GM19351 (cell line): ENCODE results near the gene KHK.

Experiments
- ATAC-seq: cut with Tn5 transposase; IDR thresholded peaks from one replicate; pipeline ENCODE4 v1.9.1; 2021; ENCODE audit warnings: mild to moderate bottlenecking, moderate library complexity; ENCODE audit not compliant: unreplicated experiment

Gene KHK

DNA sequence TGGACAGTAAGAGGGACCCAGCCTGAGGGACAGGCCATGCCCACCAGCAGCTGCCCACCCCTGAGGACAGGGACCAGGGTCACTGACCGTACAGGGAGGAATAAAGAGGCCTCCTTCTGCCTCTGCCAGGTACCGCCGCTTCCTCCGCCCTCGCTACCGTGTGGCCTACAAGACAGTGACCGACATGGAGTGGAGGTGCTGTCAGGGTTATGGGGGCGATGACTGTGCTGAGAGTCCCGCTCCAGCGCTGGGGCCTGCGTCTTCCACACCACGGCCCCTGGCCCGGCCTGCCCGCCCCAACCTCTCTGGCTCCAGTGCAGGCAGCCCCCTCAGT, 6.0 kb upstream of the KHK start:
- no peak for ATAC-seq

DNA sequence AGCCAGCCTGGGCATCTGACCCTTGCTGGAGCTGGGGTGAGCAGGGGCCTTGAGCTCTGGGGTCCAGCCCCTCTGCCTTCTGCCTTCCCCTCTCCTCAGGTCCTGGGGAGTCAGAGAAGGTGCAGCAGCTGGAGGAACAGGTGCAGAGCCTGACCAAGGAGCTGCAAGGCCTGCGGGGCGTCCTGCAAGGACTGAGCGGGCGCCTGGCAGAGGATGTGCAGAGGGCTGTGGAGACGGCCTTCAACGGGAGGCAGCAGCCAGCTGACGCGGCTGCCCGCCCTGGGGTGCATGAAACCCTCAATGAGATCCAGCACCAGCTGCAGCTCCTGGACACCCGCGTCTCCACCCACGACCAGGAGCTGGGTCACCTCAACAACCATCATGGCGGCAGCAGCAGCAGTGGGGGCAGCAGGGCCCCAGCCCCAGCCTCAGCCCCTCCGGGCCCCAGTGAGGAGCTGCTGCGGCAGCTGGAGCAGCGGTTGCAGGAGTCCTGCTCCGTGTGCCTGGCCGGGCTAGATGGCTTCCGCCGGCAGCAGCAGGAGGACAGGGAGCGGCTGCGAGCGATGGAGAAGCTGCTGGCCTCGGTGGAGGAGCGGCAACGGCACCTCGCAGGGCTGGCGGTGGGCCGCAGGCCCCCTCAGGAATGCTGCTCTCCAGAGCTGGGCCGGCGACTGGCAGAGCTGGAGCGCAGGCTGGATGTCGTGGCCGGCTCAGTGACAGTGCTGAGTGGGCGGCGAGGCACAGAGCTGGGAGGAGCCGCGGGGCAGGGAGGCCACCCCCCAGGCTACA, 4.4 kb upstream of the KHK start:
- no peak for ATAC-seq

DNA sequence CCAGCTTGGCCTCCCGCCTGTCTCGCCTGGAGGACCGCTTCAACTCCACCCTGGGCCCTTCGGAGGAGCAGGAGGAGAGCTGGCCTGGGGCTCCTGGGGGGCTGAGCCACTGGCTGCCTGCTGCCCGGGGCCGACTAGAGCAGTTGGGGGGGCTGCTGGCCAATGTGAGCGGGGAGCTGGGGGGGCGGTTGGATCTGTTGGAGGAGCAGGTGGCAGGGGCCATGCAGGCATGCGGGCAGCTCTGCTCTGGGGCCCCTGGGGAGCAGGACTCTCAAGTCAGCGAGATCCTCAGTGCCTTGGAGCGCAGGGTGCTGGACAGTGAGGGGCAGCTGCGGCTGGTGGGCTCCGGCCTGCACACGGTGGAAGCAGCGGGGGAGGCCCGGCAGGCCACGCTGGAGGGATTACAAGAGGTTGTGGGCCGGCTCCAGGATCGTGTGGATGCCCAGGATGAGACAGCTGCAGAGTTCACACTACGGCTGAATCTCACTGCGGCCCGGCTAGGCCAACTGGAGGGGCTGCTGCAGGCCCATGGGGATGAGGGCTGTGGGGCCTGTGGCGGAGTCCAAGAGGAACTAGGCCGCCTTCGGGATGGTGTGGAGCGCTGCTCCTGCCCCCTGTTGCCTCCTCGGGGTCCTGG, 3.7 kb upstream of the KHK start:
- ATAC-seq = no peak

DNA sequence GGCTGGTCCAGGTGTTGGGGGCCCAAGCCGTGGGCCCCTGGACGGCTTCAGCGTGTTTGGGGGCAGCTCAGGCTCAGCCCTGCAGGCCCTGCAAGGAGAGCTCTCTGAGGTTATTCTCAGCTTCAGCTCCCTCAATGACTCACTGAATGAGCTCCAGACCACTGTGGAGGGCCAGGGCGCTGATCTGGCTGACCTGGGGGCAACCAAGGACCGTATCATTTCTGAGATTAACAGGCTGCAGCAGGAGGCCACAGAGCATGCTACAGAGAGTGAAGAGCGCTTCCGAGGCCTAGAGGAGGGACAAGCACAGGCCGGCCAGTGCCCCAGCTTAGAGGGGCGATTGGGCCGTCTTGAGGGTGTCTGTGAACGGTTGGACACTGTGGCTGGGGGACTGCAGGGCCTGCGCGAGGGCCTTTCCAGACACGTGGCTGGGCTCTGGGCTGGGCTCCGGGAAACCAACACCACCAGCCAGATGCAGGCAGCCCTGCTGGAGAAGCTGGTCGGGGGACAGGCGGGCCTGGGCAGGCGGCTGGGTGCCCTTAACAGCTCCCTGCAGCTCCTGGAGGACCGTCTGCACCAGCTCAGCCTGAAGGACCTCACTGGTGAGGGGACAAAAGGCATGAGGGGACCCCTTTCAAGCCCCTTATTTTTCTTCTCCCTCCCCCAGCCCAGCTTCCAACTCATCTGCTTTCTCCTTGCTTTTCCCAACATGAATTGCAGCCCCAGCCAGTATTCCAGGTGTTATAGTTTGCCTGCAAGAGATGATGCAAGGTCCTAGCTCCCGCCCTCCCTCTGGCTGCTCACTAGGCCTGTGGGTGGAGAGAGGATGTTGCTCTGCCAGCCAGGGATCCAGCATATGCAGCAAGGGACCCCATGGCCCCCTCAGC, 2.9 kb upstream of the KHK start:
- no peak for ATAC-seq

DNA sequence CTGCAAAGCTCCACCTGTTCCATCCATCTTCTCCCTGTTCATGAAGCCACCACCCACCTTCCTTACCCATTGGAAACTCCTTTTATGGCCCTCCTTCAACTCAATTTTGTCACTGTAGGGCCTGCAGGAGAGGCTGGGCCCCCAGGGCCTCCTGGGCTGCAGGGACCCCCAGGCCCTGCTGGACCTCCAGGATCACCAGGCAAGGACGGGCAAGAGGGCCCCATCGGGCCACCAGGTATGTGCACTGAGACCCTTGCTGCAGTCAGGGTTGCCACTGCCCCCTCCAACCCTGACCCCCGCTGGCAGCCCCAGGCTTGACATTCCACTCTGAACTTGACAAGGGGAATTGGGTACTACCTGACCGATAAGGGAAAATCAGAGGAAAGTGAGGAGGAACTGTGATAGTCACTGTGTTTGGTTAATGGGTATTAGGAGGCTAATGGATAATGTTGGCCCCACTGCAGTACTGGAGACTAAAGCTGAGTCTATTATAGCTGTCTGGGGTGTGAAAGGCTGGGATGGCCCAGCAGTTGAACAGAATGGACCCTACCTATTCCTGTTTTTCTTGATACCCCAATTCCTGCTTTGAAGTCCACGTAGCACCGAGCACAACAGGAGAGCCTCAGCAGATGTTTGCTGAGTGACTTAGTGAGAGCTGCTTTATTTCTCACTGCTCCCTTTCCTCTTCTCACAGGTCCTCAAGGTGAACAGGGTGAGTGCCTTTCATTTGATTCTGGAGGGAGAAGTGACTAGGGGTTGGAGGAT, 2.1 kb upstream of the KHK start:
- ATAC-seq = no peak

DNA sequence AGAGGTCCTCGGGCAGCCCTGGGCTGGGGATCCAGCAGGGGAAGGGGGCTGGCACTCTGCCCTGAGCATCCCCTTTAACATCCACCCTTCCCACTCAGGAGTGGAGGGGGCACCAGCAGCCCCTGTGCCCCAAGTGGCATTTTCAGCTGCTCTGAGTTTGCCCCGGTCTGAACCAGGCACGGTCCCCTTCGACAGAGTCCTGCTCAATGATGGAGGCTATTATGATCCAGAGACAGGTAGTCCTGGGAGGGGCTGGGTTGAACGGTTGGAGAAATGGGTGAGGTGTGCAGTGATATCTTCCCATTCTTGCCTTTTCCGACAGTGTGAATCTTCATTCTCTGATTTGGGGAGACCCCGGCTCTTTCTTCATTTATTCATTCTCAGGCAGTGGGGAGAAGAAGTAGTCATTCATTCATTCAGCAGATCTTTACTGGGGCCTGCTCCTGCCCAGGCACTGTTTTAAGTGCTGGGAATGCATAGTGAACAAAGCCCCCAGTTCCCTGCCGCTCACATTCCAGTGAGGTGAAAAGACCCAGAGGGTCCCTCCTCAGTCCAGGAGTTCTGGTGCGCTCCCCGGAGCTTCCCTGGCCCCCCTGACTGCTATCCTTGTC, 1.4 kb upstream of the KHK start:
- ATAC-seq = no peak

DNA sequence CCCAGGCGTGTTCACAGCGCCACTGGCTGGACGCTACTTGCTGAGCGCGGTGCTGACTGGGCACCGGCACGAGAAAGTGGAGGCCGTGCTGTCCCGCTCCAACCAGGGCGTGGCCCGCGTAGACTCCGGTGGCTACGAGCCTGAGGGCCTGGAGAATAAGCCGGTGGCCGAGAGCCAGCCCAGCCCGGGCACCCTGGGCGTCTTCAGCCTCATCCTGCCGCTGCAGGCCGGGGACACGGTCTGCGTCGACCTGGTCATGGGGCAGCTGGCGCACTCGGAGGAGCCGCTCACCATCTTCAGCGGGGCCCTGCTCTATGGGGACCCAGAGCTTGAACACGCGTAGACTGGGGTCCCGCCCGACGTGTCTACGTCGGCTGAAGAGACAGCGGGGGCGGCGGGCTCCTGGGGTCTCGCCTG, 891 bp upstream of the KHK start:
- ATAC-seq = peak; percentile 10

DNA sequence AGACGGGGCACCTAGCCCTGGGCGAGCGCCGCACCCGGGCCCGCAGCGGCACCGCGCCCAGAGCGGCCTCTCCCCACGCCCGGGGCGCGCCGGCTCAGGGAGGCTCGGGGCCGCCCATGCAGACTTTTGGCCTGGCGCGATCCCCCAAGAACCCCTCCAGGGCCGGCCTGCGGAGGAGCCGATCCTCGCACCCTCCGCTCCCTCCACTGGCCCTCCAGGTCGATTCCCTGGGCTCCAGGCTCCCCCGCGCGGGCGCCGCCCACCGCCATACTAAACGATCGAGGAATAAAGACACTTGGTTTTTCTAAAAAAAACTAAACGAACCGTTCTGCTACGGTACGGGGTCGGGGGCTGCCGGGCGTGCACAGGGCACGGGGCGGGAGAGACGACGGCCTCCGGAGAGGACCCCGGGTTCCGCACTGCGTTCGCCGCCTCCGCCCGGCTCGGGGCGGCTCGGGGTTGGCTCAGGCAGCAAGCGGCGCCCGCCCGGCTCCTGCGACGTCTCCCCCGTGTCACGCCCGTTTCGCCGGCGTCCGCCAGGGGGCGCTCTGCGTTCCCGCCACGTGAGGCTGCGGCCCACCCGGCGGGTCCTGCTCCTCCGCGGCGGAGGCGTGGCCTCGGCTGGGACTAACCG, 365 bp upstream of the KHK start:
- ATAC-seq = peak; percentile 83

DNA sequence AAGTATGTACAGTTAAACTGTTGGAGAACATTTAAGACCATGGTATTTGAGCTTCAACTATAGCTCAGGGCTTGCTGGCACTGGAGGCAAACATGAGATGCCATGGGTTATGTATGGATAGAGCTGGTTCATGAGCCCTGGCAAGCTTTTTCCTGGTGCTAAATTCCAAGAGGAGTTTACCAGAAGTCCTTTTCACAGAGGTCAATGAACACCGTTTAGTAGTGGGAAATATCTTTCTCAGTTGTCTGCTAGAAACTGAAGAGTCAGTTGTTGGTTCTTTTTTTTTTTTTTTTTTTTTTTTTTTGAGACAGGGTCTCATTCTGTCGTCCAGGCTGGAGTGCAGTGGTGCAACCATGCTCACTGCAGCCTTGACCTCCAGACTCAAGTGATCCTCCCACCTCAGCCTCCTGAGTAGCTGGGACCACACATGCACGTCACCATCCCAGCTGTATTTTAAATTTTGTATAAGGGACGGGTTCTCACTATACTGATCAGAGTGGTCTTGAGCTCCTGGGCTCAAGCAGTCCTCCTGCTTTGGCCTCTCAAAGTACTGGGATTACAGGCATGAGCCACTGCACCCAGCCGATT, 1.3 kb downstream of the KHK start:
- ATAC-seq = no peak

DNA sequence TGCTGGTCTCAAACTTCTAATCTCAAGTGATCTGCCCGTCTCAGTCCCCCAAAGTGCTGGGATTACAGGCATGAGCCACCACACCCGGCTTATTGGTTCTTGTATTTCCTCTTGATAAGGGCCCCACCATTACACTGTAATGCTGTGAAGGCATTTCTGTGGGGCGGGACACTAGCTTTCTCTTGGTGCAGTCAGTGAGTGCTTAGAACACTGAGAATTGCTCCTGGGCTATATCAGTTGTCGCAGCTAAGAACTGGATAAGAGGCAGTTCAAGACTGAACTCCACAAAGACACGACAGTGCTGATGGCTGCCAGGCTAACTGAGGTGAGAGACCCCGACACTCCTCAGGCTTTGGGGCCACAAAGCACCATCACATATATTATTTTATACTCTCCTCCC, 2.1 kb downstream of the KHK start:
- no peak for ATAC-seq

DNA sequence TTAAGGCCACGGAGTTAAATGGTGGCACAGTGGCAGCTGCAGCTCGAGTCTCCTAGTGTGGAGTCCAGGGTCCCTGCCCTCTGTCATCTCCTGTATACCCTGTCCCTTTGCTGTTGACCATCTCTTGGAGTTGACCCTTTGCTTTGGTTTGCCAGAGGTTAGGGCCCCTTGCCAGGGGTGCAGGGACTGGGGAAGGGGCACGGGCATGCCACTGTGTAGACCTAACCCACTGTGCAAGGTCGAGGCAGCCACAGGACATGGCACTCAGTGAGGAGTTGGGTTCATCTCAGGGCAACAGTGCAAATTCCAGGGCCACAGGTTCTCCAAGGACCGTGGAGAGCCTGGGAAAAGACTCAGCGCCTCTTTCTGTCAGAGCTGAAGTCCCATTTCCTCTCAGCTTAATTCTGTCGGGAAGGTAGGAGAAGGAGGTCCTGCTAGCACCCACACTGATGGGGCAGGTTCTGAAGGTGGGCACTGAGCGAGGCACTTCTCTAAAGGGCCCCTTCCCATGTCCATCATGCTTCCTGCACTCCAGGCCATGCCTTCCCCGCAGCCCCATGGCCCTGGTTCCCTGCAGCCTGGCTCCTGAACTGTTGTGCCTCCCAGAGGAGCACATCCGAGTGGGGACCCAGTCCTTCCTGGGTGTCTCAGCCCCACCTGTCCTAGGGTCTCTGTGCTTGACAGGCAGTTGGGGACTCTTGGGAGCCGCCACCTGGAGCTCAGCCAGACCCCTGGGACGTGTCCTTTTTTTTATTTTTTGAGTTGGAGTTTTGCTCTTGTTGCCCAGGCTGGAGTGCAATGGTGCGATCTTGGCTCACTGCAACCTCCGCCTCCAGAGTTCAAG, 2.8 kb downstream of the KHK start:
- ATAC-seq = no peak

DNA sequence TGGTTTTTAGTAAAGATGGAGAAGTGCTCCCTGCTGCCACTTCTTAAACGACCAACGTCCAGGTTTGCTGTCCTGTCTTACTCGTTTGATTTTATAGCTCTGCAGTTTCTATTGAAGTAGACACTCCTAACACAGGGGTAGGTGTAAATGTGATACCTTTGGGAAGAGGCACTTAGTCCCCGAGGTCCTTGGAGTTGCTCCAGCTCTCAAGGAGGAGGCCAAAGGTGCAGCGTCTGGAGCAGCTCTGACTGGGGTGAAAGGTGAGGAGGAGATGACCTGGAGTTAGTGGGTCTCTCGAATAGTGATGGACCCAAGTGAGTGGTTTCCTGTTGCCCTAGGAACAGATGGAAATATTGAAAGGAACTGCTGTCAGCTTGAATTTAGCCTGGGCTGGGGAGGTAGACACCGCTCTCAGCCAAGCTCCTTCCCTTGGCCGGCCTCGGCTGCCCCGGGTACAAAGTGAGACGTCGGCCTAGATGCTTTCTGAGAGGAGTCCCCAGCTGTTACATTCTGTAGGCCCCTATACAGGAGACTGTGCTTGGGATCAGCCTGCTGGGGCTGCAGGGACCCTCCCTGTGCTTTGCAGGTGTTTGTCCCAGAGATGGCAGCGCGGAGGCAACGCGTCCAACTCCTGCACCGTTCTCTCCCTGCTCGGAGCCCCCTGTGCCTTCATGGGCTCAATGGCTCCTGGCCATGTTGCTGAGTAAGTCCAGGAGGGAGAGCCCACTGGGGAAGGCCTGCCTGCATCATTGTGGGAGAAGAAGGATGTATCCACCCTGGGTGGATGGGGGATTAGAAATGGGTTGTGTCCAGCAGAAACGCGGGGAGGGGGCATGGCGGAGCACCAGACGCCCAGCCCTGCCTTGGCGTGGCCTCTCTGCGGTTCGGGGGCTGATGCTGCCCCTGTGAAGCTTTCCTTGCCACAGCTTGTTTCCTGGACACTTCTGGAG, 5.4 kb downstream of the KHK start:
- no peak for ATAC-seq

DNA sequence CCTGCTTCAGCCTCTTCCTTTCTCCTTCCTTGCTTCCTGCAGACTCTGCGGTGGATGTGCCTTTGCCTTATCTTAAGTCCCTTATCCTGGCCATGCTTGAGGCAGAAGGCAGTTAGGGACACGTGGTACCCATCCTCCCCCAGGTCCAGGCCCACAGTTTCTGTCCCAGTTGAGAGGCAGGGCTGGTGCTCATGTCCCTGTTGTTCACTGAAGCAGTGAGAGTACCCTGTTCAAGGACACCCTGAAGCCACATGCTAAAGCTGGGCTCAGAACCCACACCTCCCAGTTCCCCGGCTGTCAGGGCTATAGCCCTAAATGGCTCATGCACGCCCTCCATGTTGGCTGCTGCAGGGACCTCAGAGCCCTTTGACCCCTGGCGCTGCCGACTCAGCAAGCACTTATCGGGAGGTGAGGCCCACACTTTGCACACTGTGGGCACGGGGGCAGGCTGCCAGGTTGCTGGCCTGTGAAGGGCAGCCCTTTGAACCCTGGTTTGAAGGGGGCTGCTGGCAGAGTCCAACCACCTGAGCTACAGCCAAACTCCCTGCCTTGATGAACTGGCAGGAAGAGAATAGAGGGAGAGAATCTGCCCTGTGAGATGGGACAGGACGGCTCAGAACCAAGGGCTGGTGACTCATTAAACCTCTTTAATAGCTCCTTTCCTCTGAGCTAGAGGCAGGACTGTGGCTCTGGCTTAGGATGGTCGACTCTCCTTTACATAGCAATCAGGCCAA, 6.3 kb downstream of the KHK start:
- no peak for ATAC-seq

DNA sequence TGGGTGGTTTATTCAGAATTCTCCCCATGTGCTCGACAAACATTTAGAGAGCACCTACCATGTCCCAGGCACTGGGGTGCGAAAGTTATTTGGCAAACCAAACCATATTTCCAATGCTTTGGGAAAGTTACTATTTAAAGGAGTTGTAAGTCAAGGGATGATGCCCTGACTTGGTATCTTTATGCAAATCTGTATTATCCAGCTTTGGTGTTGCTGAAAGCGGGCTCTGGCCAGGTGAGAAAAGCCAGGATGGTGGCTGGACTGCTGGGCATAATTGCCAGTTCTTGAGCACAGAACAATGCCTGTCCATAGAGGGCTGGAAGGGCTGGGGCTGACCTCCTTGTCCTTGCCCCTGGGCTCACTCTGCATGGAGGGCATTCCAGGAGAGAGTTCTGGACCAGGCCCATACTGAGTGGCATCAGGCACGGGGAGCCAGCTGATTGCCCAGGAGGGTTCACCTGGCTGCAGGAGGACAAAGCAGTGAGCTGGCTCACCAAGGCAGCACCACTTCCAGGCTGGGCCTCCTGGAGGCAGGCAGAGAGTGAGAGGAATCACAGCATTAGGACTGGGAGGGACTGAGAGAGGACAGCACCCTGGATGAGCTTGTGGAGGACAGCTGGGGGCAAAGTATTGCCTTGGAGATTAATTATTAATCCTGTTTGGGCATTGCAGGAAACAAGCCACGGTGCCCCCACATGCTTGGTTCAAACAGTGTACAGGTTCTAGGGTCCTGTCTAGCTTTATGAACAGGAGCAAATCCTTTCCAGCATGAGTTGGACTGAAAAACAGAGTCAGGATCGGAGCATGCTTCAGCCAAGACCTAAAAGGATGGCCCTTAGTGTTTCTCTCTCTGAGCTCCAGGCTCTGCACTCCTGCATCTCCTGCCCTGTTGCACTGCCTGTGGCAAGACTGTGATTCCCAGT, 7.1 kb downstream of the KHK start:
- ATAC-seq = no peak

DNA sequence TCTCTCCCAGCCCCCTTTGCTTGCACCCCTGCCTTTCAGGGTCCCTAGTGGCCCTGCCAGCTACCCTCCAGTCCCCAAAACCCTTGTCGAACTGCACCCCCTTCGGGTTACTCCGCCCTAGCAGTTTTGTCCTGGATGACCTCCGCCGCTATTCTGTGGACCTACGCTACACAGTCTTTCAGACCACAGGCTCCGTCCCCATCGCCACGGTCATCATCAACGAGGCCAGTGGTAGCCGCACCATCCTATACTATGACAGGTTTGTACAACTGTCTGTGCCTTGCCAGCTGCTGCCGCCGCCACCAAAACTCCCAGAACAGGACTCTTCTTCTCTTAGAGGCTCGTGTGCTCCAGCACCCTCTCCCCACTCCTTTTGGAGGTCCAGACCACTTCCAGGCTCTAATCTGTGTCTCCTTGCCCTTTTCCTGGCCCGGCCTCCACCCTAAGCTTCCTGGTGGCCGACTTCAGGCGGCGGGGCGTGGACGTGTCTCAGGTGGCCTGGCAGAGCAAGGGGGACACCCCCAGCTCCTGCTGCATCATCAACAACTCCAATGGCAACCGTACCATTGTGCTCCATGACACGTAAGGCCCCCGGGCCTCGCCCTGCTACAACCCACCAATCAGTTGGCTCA, 7.9 kb downstream of the KHK start:
- no peak for ATAC-seq

DNA sequence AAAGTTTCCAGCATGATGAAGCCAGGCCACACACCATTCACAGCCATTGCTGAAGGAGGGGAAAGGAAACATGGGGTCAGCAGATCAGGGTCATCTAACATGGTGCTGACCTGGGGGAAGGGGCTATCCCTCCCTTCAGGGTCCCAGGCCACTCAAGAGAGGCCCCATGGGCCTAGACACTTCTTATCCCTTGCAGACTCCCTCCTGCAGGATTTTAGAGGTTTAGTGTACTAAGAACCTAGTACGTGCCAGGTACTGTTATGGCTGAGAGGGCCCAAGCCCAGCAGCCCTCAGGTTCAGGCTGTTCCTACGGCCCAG, 8.8 kb downstream of the KHK start:
- ATAC-seq = no peak
